Measurements from ENCODE around the gene BACH1.
A peak's percentile ranks its signal among the peaks of the same experiment; 100 is the strongest.
"Not testable (repeated sequence)": the region's sequence is repeated elsewhere in the genome, so short reads cannot be mapped to it uniquely, and the experiment has no call there.

BACH1 gene

DNA sequence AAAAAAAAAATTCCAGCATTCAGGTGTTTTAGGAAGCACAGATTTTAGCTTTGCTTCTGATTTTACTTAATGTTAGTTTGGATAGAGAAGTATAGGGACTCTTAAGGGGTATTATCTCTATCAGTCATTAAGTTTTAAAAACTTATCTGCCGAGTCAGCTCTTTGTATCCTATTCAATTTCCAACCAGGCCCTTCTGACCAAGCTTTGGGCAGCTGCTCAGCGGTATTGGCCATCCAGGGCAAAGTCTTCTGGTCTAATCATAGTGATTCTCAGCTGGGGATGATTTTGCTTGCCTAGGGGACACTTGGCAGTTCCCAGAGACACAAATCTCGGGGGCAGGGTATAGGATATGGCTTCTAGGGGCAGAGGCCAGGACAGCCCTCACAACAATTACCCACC lies 47.6 kb downstream of the BACH1 start:
- TF ChIP-seq, protein P1, sequence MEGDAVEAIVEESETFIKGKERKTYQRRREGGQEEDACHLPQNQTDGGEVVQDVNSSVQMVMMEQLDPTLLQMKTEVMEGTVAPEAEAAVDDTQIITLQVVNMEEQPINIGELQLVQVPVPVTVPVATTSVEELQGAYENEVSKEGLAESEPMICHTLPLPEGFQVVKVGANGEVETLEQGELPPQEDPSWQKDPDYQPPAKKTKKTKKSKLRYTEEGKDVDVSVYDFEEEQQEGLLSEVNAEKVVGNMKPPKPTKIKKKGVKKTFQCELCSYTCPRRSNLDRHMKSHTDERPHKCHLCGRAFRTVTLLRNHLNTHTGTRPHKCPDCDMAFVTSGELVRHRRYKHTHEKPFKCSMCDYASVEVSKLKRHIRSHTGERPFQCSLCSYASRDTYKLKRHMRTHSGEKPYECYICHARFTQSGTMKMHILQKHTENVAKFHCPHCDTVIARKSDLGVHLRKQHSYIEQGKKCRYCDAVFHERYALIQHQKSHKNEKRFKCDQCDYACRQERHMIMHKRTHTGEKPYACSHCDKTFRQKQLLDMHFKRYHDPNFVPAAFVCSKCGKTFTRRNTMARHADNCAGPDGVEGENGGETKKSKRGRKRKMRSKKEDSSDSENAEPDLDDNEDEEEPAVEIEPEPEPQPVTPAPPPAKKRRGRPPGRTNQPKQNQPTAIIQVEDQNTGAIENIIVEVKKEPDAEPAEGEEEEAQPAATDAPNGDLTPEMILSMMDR (IDR thresholded peaks at IDR 0.05; ENCODE audit: insufficient read depth, missing control alignments) = no peak
- DNase-seq (ENCODE audit: insufficient read length, low spot score) = no peak
- no peak for FAIRE-seq

DNA sequence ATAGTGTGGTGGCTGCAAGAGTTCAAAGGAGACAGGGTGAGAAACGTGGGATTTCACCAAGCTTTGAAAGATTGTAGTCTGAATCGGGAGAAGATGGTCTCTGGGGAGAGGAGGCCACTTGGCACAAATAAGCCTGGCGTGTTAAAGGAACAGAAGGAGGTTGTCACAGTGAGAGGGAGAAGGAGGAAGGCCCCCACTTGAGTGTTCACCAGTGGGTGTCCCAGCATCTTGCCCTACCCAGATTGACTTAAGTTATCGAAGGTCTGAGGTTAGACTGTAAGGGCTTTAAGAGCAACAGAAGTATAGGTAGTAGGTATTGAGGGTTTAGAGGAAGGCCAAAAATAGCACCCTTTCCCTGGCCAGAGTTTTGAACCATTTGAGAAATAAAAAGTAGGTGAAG lies 48.0 kb downstream of the BACH1 start:
- DNase-seq (ENCODE audit: insufficient read length, low spot score) (no peak), FAIRE-seq (no peak)
- TF ChIP-seq, protein P1 (IDR thresholded peaks at IDR 0.05; ENCODE audit: insufficient read depth, missing control alignments) = no peak

DNA sequence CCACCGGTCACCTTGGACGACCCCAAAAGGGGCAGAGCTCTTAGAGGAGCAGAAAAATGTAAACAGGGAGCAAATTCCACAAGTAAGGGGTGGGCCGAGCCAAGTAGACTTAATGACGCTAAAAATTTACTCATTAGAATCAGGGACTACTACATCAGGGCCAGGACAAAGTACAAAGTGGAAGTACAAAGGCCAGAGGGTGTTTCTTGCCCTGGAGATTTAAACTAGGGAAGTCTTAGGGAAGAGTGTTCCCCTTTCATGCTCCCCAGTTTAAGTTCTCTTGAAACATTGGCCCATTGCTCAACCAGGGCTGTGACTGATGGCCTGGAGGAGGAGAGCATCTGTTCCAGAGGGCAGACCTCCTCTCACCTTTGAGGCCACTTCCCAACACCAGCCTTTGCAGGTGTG lies 48.6 kb downstream of the BACH1 start:
- TF ChIP-seq, protein P1 (IDR thresholded peaks at IDR 0.05; ENCODE audit: insufficient read depth, missing control alignments) = no peak
- no peak for DNase-seq (ENCODE audit: insufficient read length, low spot score)
- FAIRE-seq = no peak

DNA sequence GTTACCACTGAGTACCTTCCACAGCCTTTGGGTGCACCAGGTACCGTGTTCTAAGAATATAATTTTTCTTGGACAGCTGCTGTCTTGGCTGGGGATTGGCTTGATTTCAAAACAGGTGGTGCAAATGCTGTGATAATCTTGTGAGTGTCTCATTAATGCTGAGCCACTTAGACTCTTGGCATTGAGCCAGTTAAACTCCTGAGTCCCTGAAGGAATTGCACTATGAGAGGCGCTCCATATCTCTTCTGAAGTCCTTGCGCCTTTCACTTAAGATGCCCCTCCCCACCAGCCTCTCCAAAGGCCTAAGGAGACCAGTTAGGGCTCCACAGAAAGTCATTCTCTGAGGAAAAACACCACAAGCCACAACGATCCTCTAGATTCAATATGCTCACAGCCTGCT lies 51.0 kb downstream of the BACH1 start:
- DNase-seq (ENCODE audit: insufficient read length, low spot score) (peak; percentile 58), FAIRE-seq (peak; percentile 73)
- TF ChIP-seq, protein P1 (IDR thresholded peaks at IDR 0.05; ENCODE audit: insufficient read depth, missing control alignments) = peak; percentile 10

DNA sequence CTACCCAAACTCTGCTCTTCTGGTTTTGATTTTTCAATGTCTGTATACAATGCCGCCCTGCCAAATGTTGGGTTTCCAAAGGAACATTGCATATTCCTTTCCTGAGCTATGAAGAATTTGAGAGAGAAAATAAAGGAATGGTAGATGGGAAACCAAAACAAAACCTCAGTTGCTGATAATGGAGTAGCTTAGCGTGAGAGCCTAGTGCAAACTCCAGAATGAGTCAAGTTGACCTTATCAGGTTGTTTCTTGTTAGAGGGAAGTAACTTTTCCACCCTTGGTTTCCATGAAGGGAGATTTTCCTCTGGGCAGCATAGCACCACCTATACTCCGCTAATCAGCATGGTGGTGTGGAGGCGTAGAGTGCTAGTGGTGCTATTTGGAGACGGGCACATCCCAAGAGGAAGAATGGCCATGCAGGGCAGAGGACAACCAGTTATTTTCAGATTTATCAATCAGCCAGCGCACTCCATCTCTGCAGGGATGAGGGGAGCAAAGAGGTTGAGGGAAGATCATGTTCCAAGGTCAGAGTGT lies 51.6 kb downstream of the BACH1 start:
- DNase-seq (ENCODE audit: insufficient read length, low spot score) = no peak
- no peak for FAIRE-seq
- TF ChIP-seq, protein P1 (IDR thresholded peaks at IDR 0.05; ENCODE audit: insufficient read depth, missing control alignments) = no peak

DNA sequence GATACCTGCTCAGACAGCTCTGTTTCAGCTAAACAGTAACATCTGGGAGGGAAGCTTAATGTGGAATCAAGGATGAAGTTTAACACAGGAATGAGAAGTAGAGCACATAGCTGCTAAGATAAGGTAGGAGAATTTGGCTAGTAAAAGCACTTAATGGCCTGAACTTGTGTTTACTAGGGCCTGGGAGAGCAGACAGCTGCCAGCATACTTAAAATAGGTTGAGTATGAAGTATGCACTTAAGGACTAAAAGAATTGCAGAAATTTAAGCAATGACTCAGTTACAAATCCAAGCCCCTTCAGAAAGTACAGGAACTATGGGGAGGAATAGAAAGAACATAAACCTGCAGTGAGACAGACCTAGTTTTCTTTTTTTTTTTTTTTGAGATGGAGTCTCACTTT lies 53.0 kb downstream of the BACH1 start:
- FAIRE-seq = no peak
- TF ChIP-seq, protein P1 (IDR thresholded peaks at IDR 0.05; ENCODE audit: insufficient read depth, missing control alignments) = no peak
- no peak for DNase-seq (ENCODE audit: insufficient read length, low spot score)

DNA sequence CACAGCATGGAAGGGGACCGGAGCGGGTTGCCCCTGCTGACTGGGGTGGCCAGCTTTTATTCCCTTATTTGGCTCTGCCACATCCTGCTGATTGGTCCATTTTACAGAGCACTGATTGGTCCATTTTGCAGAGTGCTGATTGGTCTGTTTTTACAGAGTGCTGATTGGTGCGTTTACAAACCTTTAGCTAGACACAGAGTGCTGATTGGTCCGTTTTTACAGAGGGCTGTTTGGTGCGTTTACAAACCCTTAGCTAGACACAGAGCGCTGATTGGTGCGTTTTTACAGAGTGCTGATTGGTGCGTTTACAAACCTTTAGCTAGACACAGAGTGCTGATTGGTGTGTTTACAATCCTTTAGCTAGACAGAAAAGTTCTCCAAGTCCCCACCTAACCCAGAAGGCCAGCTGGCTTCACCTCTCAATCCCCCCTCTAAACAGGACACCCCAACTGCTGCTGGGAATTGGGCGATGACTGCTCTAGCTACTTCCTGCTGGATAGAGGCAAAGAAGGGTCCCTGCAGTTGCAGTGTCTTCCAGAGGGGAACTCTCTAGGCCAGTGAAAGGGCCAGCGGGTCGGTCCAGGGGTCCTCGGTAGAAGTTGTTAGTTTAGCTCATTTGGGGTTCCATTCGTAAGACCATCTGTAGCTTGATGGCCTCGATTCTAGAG lies 56.5 kb downstream of the BACH1 start:
- FAIRE-seq; DNase-seq (ENCODE audit: insufficient read length, low spot score): not testable (repeated sequence)

DNA sequence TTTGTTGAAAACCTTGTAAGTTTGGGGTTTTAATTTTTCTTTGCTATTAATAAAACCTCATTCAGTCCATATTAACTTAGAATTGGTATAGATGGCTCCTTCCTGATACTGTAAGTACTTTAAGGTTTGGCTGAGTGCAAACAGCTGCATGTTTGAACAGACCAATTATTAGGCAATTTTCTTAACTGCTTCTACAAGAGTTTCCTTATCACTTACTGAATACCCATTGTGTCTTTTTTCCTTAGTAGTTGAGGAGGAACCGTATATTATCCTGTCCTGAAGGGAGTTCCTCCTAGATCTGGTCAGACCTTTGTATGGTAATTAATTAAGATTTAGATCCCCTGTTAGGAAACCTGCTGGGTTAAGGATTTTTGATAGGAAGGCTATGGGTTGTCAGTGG lies 57.6 kb downstream of the BACH1 start:
- not testable (repeated sequence) for DNase-seq (ENCODE audit: insufficient read length, low spot score); FAIRE-seq

DNA sequence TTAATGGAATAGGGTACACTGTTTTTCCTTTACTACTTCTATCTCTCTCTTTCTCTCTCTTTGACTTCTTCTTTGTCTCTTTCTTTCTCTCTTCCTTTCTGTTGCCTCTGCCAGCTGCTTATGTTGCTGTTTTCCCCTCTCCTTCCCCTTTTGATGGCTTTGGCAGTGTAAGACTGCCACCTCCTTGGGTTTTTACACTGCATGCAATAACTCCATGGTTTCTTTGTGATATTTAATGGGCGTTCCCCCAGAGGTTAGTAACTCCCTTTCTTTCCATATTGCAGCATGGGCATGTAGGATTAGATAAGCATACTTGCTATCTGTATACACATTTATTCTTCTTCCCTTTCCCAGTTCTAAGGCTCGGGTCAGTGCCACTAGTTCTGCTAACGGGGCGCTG lies 58.1 kb downstream of the BACH1 start:
- FAIRE-seq; DNase-seq (ENCODE audit: insufficient read length, low spot score): not testable (repeated sequence)
